GM08714 (cell line): ENCODE measurements around the gene TEAD4.

Source experiments
- H3K4me3 ChIP-seq: fragments of 200-500 bp; sonication (Bioruptor generic); 2 replicates; pipeline ENCODE4 v1.5.1; 2014; ENCODE audit warnings: mild to moderate bottlenecking, low read length, inconsistent platforms
- ZNF274 ChIP-seq: IDR thresholded peaks from 2 replicates; pipeline ENCODE4 v1.6.1; 2012; ENCODE audit warnings: mild to moderate bottlenecking, low read depth, low read length

The TEAD4 gene

DNA sequence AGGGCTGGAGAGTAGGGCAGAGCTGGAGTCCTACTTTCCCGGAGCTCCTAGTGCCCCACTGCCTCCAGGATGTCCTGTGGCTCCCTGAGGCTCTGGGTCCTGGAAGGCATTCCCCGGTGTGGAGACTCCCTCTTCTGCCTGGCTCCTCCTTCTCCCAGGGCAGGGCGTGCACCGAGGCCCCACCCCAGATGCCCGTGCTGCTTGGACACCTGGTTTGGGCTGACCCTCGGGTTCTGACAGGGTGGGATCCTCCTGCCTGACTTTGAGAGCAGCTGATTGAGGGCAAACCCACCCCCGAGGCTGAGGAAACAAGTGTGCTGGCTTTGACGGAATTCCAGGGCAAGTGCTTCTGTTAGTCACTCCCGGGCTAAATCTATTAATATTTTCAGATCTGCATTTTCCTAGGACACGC lies 15.4 kb downstream of the TEAD4 start:
- no peak overlapping the region for H3K4me3 ChIP-seq
- TF ChIP-seq ZNF274, result no peak

DNA sequence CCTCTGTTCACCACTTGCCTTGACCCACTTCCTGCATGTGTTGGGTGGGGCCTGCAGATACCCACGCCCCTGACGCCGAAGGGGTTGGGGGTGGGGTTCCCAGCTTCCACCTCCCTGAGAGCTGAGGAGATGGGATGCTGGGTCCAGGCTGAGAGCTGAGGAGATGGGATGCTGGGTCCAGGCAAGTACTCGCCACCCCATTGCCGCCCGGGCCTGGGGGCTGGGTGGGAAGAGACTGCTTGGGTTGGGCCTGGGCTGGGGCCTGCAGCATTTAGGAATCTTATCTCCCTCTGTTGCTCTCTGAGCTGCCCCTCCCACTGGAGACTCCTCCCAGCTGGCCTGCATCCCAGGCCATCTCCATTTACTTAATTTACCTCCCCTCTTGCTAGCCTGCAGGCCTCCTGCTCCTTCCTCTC lies 17.4 kb downstream of the TEAD4 start:
- TF ChIP-seq ZNF274, result no peak
- no peak overlapping the region for H3K4me3 ChIP-seq

DNA sequence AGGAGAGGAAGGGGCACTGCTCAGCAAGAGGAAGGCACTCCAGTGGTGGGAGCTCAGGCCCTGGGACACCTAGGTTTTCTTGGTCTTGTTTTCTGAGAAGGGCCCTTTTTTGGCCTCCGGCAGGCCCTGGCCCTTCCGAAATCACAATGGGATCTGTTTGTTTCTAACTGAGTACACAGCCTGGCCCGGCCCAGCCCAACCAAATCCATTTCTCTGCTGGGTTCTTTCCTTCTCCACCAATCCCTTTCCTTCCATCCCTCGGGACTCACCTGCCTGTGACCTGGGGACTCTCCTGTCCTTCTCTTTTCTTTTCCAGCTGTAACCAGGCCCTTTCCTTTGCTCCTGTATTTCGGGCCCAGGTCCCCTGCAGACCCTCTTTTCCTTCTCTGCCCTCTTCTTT lies 18.6 kb downstream of the TEAD4 start:
- TF ChIP-seq ZNF274, result no peak
- no peak overlapping the region for H3K4me3 ChIP-seq

DNA sequence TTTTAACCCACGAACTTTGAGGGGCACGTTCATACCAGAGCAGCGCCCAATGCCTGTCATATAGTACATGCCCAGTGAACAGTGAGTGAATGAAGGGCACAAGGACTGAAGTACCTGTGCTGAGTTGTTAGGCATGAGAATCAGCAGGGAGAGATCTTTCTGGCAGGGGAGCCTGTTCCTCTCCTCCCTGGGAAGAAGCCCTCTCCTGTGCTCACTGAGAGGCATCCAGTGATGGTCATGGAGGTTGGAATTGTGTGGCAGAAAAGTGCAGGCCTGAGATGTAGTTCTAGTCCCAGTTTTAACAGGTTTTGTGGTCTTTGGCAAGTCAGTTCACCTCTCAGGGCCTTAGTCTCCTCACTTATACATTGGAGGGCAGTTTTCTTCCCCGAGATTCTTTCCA lies 20.6 kb downstream of the TEAD4 start:
- TF ChIP-seq ZNF274, result no peak
- no peak overlapping the region for H3K4me3 ChIP-seq

DNA sequence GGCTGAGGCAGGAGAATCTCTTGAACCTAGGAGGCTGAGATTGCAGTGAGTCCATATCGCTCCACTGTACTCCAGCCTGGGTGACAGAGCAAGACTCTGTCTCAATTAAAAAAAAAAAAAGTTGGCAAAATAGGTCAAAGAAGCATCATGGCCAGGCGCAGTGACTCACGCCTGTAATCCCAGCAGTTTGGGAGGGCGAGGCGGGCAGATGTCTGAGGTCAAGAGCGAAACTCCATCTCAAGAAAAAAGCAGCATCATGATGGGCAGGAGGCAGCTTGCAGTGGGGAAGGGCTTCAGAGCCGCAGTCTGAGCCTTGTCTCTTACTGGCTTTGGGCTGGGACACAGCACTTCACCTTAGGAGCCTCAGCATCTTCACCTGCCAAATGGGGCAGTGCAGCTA lies 21.4 kb downstream of the TEAD4 start:
- no peak overlapping the region for H3K4me3 ChIP-seq
- no peak for TF ChIP-seq ZNF274

DNA sequence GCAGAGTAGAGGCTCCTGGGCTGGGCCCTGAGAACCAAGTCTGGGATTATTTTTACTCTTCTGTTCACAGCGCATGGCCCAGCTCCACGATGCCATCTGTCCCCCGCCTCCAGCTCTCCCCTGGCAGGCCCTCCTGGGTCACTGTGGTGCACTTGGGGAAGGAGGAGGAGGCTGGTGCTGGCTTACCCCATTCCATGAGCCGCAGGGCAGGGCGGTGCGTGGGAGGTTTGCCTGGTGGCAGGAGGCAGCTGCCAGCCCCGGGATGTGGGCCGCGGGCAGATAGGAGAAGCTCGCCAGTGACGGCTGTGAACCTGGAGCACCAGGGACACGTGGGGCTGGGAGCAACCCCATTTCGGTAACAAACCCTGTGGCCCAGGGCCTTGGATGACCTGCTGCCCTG lies 23.2 kb downstream of the TEAD4 start:
- TF ChIP-seq ZNF274, result no peak

DNA sequence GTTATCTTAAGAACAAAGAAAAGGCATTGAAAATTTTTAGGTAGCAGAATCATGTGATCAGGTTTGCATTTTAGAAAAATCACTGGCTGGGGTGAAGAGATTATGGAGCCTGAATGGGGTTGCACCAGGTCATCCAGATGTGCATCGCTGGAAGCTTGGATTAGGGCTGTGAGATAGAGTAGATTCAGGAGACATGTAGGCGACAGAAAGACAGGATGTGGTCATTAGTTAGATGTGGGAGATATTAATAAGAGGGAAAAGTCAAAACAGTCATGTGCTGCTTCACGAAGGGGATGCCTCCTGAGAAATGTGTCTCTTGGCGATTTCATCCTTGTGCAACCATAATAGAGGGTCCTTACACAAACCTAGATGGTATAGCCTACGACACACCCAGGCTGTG lies 25.1 kb downstream of the TEAD4 start:
- H3K4me3 ChIP-seq, result no peak overlapping the region

More for the DNA sequence above, 23.2 kb downstream of the TEAD4 start:
- H3K4me3 ChIP-seq, result no peak overlapping the region

DNA sequence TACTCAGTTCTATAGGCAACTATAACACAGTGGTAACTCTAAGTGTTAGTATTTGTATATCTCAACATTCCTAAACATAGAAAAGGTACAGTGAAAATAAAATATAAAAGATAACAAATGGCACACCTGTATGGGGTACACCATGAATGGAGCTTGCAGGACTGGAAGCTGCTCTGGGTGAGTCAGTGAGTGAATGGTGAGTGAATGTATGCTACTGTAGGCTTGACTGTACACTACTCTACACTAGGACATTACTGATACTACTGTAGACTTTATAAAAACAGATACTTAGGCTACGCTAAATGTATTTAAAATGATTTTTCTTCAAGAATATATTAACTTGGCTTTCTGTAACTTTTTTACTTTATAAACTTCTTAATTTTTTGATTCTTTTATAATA lies 25.5 kb downstream of the TEAD4 start:
- TF ChIP-seq ZNF274, result no peak
- H3K4me3 ChIP-seq, result no peak overlapping the region

More for the DNA sequence above, 25.1 kb downstream of the TEAD4 start:
- no peak for TF ChIP-seq ZNF274

DNA sequence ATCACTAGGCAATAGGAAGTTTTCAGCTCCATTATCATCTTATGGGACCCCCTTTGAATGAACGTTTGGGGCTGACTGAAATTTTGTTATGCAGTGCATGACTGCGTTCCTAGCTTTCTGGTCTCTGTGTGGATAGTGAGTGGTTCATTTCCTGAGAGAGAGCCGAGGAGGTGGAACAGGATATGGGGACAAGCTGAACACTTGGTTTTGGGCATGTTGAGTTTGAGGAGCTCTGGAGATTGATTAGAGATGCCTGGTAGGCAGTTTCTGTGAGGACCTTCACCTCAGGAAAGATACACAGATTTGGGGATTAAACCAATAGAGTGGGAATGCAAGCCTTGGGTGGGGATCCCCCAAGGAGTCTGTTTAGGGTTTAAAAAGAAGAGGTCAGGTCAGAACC lies 27.7 kb downstream of the TEAD4 start:
- no peak for TF ChIP-seq ZNF274
- no peak overlapping the region for H3K4me3 ChIP-seq

DNA sequence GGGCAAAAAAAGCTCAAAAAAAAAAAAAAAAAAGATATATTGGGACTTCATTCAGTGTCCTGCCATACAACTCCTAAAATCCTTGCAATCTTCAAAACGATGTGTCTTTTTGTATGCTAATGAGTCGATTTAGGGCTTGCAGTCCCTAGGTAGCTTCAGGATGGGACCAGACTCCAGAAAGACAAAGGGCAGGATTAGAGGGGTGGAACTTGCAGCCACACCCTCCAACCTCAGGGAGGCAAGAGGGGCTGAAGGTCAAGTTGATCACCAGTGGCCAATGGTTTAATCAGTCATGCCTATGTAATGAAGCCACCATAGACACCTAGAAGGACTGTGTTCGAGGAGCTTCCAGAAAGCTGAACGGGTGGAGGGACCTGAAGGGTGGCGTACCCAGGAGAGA lies 29.3 kb downstream of the TEAD4 start:
- TF ChIP-seq ZNF274, result no peak
- no peak overlapping the region for H3K4me3 ChIP-seq

DNA sequence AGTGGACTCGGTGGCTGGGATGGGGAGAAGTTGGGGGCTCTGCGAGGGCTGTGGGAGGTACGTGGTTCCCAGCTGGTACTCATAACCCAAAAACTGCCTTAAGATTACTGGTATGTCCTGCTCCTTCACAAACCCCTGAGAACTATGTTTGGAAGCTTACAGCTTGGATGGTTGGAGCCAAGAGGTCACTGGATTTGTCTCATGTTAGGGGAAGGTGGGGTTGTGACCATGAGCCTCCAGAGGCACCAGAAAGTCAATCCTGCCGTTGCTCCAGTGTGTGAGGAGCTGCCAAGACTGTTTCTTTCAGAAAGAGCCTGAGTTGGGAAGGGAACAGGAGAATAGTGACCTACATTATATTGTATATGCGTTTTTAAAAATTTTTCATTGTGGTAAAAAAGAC lies 33.5 kb downstream of the TEAD4 start:
- no peak for TF ChIP-seq ZNF274

DNA sequence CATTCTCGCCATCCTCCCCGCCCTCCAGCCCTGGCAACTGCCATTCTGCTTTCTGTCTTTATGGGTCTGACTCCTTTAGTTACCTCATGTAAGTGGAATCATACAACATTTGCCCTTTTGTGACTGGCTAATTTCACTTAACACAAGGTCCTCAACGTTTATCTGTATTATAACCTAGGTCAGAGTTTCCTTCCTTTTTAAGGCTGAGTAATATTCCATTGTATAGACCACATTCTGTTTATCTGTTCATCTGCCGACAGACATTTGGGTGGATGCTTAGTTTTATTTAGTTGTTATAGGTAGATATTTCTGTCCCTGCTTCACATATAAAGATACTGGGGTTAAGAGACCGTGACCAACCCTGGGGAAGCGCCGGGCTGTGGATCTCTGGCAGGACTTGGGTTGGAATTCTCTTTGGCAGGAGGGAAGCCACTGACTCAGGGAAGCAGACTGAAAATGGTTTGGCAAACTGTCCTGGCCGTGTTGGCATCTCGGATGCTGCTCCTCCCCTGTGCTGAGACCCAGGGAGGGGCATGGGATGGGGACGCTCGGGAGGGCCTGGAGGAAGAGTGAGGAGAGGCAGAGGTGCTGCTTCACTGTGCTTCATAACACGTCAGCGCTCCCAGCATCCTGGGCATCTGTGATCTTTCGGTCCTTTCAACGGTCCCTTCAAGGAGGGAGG lies 38.9 kb downstream of the TEAD4 start:
- no peak for TF ChIP-seq ZNF274
- H3K4me3 ChIP-seq, result no peak overlapping the region

More for the DNA sequence above, 33.5 kb downstream of the TEAD4 start:
- no peak overlapping the region for H3K4me3 ChIP-seq

DNA sequence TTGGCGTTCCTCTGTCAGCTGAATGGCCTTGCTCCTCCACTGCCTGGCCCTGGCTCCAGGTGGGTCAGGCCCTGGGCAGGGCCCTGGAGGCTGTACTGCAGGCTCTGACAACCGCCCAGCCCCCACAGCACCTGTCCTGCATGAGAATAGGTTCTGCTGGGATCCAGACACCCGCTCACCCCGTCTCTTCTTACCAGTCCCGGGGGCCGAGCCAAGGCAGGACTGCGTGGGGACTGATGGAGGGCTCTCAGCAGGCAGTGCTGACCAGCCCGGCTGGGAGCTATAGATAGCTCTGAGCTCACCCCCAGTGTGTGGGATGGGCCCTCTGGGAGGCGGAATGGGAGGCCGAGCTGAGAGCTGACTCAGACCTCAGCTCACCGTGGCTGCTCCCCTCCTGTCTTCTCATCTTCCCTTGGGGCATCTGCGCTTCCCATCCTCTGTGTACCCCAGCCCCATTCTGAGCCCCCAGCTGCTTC lies 39.6 kb downstream of the TEAD4 start:
- TF ChIP-seq ZNF274, result no peak
- no peak overlapping the region for H3K4me3 ChIP-seq

DNA sequence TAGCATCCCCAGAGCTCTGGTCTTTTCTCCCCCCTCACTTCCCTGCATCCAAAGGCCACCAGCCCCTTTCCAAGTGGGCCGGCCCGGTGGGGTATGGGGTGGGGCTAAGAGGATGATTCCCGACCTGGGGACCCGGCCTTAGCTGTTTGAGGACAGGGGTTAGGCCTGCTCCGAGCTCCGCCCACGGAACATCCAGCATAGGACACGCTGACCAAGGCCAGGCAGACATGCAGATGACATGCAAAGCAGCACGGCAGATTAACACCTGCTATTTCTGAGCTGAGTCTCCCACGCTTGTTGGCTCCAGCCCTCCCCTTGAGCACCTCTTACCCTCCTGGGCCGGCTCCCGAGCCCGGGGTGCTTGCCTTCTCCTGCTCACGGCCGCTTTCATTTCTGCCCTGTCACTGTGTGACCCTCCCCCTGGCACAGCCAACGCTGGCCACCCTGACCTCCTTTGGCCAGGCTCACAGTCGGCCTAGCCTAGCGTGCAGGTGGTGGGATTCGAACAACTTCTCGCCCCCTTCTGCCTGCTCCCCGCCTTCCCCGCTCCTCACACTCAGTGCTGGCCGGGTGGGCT lies 40.2 kb downstream of the TEAD4 start:
- H3K4me3 ChIP-seq, result no peak overlapping the region
- no peak for TF ChIP-seq ZNF274

DNA sequence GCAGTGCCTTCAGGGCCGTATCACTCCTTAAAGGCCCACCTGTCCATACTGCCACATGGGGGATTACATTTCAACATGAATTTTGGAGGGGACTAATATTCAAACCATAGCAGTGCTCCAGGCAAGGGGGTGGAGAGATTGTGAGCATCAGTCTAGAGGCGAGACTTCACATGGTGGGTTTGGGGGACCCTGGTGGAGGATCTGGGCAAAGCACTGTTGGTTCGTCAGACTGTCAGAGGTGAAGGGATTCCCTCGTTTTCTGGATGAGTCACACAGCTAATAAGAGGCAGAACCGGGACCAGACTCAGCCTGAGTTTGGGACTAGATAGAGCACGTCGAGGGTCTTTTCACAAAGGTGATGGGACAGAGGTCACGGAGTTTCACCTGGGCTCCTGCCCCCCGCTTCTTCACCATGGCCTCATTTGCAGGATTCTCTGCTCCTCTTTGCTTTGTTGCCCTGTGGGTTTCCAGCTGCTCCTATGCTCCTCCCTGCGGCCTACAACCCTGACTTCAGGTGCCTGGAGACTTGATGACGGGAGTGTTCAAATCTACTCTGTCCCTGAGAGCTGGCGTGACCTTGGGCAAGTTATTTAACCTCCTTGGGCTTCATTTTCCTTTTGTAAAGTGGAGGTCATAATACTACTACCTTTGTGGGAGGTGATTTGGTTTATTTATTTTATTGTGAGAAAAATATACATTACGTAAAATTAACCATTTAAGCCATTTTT lies 41.5 kb downstream of the TEAD4 start:
- no peak for TF ChIP-seq ZNF274
- no peak overlapping the region for H3K4me3 ChIP-seq
